ENCODE measurements around the gene JAG1. TPM values are rescaled to one million over a fixed set of nuclear protein-coding genes. Genes with fewer than 3 reads are reported as not detected.

JAG1 gene
- total and polyA plus RNA-seq, 9 of the 15 experiments (the other 6 are each of a cell fraction or from before 2014, with no cell fraction given): 0.04 to 0.40 (median 0.07) TPM

- Histone ChIP-seq H3K27me3 (ENCODE audit: control insufficient read depth in 2 of 2, insufficient read depth in 2 of 2, low read length in 2 of 2) (no peaks in the 10 kb centered on the region), H3K4me3 (no peak overlapping the region), H3K36me3 (ENCODE audit: control insufficient read depth, insufficient read depth, low read length) (no peaks in the 10 kb centered on the region), H3K27ac (ENCODE audit: extremely low read depth, low read depth, low read length) (no peak overlapping the region), H3K9ac (ENCODE audit: insufficient read depth in 1 of 2, low read depth in 2 of 2, low read length in 2 of 2) (no peak overlapping the region), H3K9me3 (replicated peaks; ENCODE audit: control insufficient read depth, insufficient read depth, low read depth, low read length) (no peaks in the 10 kb centered on the region), H3K79me2 (ENCODE audit: control insufficient read depth, insufficient read depth, low read length) (no peaks in the 10 kb centered on the region), H3K4me1 (replicated peaks in 1 of 2; ENCODE audit: control insufficient read depth in 2 of 2, insufficient read depth in 2 of 2, low read length in 2 of 2) (no peaks in the 10 kb centered on the region; a peak in 1 of 5 replicates), H3K4me2 (ENCODE audit: insufficient read depth, low read length) (no peak overlapping the region), H3K9me1 (ENCODE audit: control insufficient read depth, insufficient read depth, low read length) (no peaks in the 10 kb centered on the region), H2AFZ (ENCODE audit: low read depth, low read length) (no peak overlapping the region), H4K20me1 (replicated peaks; ENCODE audit: control insufficient read depth, insufficient read depth, low read length) (no peaks in the 10 kb centered on the region)
- ATAC-seq: no peak
- DNase-seq (ENCODE audit: extremely low read depth in 1 of 4, low spot score in 3 of 4): no peak
- in situ Hi-C loops (cut with MboI) (no loop called here), intact Hi-C loops (cut with micrococcal nuclease) (no loop called here)
- no peak for TF ChIP-seq ZNF23 (CRISPR knock-in tag; IDR thresholded peaks at IDR 0.05)
- TF ChIP-seq MLLT1 (IDR thresholded peaks at IDR 0.05): no peak
- TF ChIP-seq ETV1 (tag; conservative IDR thresholded peaks at IDR 0.05; ENCODE audit: low read depth): no peak
- TF ChIP-seq CTBP1 (IDR thresholded peaks at IDR 0.05; ENCODE audit: borderline replicate concordance): no peak
- TF ChIP-seq ZNF134 (CRISPR knock-in tag; conservative IDR thresholded peaks at IDR 0.05): no peak
- no peak for TF ChIP-seq ZKSCAN8 (CRISPR knock-in tag; IDR thresholded peaks at IDR 0.05)
- no peak for TF ChIP-seq CC2D1A (IDR thresholded peaks at IDR 0.05)
- ChIA-PET CTCF (ENCODE audit: low intra/inter-chr PET ratio) (no interaction called here), POLR2A (no interaction called here)
- no peak for FAIRE-seq
- 46% methylated on average over 7 of the region's 7 CpGs for WGBS (ENCODE audit: insufficient coverage, low coverage, missing lambda C conversion rate)
- no TSS peak for BruUV-seq (replicated peaks)
These were observed 79.4 kb downstream of the JAG1 start for GRCh38 chr20:10594296-10594868.

Measured in K562 (cell line).